ENCODE data around the gene TAF7L.
"Not testable (repeated sequence)": the region's sequence is repeated elsewhere in the genome, so short reads cannot be mapped to it uniquely, and the experiment has no call there.

Gene TAF7L, protein sequence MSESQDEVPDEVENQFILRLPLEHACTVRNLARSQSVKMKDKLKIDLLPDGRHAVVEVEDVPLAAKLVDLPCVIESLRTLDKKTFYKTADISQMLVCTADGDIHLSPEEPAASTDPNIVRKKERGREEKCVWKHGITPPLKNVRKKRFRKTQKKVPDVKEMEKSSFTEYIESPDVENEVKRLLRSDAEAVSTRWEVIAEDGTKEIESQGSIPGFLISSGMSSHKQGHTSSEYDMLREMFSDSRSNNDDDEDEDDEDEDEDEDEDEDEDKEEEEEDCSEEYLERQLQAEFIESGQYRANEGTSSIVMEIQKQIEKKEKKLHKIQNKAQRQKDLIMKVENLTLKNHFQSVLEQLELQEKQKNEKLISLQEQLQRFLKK

DNA sequence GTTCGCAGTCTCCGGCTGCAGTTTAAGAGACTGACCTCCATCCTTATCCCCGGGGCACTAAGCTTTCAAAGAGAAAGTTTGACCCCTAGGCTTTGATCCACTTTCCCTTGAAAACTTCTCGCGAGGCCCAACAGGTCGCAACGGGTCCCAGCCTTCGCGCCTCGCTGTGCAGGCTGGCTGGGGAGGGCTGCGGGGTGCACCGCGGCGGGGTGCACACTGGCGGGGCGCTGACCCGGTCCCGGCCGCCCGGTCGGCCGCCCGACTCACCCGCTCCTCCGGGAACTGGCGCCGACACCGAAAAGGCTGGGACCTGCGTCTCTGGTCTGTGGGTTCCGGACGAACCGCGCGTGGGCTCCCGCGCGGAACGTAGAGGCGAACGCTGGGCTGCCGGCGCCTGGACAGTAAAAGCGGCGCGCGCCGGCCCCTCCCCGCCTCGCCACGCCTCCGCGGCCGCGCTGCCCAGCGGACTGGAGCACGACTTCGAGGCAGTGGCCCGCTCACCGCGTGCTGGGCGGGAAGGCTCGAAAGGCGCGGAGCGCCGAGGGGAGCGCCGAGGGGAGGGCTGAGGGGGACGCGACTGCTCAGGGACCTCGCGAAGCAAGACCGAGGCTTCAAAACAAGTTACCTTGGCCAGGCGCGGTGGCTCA lies at the start of gene TAF7L:
TAF7L (minus strand) TSS at position 378 of the 647 bp plus-strand sequence. CDS start 3,791 bp downstream, outside the sequence.
- DNase-seq, result no peak

DNA sequence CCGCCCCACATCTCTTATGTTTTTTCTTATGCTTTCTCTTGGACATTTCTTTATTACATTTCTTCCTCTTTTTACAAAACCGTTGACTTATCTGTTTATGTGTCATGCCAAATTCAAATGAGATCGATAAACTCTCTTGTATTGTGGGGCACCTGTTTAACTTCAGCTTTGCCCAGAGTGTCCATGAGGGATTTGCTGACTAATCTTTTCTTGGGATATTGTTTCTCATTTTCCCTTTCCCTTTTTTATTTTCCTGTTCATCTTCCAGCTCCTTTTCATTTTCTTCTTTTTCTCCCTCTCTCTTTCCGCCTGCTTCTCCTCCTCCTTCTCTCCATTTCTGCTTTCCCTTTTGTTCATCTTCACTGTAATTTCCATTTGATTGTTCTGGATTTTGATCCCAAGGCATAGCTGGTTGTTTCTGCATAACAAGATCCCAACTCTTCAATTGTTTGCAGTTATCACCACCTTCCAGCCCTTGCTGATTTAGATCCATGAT lies 46.7 kb upstream of the TAF7L start:
- no peak for DNase-seq

GRCh38 chrX:101334310-101334709 lies 43.2 kb upstream of the TAF7L start:
- DNase-seq, result not testable (repeated sequence)

DNA sequence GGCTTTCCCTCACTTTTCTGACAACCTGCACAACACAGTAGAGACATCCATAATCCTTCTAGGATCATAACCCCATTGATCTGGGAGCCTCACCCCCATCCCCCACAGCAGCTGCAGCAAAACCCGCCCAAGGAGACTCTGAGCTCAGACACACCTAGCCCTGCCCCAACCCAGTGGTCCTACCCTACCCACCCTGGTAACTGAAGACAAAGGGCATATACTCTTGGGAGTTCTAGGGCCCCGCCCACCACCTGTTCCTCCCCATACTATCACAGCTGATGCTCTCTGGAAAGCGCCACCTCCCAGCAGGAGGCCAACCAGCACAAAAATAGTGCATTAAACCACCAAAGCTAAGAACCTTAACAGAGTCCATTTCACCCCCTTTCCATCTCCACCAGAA lies 35.5 kb upstream of the TAF7L start:
- DNase-seq, result not testable (repeated sequence)

GRCh38 chrX:101303790-101304189 lies 12.7 kb upstream of the TAF7L start:
- DNase-seq, result no peak

- not testable (repeated sequence) for DNase-seq
These were observed 4.5 kb upstream of the TAF7L start for GRCh38 chrX:101295603-101296002.

DNA sequence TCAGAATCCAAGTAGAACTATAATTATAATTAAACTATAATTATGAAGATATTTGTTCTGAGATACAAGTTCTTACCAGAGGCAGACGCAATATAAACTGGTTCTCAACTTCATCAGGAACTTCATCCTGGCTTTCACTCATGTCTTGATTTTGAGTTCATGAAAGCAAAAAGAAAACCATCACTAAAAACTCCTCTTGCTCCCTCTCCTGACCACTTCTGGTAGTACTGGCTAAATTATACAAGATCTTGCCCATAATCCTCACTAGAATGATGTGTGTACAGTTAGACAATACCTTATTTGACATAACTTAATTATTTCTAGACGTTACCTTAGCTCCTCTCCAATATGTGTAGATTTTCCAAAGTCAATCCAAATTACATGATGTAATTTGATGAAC lies 3.7 kb downstream of the TAF7L start:
- DNase-seq, result peak; percentile 47

DNA sequence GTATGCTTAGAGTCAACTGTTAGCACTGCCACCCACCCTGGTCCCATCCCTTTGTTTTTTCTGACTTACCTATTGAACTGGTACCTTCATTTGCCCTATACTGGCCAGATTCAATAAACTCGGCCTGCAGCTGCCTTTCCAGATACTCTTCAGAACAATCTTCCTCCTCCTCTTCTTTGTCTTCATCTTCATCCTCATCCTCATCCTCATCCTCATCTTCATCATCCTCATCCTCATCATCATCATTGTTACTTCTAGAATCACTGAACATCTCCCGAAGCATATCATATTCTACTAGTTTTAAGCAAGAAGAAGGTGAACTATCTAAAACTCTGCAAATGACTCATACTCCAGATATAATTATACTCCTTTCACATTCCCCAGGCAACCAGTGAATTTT lies 14.9 kb downstream of the TAF7L start:
- DNase-seq, result no peak

- DNase-seq, result no peak
These were observed 16.9 kb downstream of the TAF7L start for GRCh38 chrX:101274198-101274597.

DNA sequence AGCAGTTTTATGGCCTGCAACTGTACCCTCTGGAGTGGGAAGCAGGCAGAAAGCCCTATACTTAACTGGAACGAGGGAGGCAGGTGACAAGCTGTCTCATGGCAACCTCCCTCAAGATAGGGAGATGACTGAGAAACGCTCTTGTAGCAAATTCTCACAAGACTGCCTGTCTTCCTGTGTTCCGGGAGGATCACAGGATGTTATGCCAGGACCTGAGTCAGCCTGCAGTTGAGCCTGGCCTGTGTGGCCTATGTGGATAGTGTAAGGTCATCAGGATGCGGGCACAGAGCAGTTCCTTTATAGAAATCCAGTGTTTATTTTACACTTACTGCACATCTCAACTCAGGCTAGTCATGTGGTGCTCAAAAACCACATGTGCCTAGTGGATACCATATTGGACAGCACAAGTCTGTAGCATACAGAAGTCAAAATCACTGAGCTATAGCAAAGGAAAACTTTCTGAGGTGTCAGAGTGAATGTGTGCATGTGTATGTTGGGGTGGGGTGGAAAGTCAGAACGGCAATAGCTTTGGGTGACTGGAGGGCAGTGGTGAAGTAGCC lies 25.2 kb downstream of the TAF7L start:
- DNase-seq, result no peak

DNA sequence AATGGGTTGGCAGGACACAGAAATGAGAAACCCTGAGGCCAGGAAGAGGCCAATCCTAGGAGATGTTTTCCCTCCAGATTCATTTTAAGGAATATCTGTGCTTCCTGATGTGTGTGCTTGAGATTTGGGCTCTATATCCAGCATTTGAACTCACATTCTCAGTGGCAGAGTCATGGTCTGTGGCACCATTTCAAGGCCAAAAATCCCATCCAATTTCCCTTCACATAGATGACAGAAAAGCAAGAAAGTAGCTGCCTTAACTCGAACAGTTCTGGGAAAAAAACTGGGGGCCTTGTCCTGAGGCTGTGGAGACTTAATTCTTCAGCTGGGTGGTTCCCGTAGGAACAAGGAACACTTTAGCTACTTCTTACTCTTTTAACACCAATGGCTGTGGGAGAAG lies 27.4 kb downstream of the TAF7L start:
- DNase-seq, result no peak

DNA sequence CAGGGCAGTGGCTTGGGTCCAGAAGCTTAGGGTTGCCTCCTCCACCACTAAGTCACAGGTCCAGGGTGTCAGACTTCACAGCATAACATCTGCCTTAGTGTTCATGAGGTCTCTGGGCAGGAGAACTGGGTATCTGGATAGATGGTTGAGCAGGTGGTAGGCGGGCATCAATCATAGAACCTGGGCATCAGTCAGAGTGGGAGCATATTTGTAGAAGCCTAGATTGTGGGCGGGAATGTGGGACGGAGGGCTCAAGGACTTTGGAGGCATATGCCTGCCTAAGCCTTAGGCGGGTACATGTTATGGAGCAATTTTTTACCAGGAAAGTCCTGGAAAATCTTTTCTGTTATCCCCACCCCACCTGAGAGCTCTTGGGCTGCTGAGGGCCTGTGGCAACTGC lies 28.5 kb downstream of the TAF7L start:
- DNase-seq, result no peak

- DNase-seq, result no peak
These were observed 30.7 kb downstream of the TAF7L start for GRCh38 chrX:101260435-101260834.

DNA sequence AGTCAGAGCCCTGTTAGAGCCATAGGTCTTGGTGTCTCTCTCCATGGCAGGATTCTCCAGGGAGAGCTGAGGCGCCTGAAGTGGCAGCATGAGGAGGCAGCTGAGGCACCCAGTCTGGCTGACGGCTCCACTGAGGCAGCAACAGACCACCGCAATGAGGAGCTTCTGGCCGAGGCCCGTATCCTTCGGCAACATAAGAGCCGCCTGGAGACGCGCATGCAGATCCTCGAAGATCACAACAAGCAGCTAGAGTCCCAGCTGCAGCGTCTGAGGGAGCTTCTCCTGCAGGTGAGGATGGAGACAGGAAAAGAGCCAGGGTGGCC lies 32.9 kb downstream of the TAF7L start:
- no peak for DNase-seq

DNA sequence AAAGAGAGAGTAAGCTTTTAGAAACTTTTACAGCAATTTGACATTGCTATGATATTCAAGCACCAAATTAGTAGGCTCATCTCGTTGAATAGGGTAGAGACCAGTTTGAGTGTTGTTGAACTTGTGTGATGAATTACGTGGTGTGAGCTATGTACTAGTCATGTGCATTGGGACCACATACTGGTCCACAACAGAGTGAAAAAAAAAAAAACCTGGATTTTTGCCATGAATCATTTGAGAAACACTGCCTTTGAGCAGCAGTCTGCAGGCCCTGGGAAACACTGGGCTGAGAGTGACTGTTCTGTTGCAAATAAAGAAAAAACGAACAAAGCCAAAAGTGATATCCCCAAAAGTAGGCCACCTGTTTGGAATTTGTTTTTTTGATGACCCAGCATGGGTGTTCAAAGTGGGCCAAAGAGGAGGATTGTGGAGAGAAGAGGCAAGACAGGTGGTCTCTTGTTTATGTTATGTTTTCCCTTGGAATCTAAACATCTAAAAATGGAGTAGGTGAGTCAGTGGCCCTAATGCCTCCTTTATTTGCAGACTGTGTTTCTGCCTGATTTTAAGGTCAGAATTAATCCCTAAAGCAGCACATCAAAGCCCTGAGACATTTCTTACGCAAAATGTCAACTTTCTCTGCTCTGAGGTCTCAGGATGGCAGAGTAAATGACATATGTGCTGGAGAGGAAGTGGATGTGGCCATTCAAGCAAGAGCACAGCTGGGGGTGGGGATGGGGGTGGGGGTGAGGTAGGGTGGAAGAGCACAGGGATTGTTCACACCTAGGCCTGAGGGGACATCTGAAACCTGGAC lies 33.5 kb downstream of the TAF7L start:
- DNase-seq, result peak; percentile 2

DNA sequence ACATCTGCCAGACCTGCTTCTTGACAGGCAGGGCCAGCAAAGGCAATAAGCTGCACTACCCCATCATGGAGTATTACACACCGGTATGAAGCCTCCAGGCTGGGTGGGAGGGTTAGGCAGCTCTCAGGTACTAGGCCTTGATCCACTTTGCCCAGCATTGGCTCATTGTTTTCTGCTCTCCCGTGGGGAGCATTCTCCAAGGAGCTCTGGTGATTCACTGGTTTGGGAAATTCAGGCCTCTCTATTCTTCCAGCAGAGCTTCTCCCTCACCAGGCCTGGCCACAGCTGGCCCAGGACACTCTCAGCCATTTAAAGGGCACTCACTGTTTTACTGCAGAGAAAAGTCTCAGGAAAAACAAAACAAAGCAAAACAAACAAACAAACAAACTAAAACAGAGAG lies 38.5 kb downstream of the TAF7L start:
- no peak for DNase-seq

DNA sequence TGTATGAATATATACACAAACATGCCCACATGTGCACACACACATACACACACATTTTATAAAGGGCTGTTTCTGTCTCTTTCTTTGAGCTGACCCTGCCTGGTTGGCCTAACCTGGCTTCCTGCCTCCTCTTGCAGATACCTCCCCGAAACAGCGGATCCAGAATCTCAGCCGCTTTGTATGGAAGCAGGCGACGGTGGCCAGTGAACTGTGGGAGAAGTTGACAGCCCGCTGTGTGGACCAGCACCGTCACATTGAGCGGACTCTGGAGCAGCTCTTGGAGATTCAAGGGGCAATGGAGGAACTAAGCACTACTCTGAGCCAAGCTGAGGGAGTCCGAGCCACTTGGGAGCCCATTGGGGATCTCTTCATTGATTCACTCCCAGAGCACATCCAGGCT lies 49.6 kb downstream of the TAF7L start:
- no peak for DNase-seq

DNA sequence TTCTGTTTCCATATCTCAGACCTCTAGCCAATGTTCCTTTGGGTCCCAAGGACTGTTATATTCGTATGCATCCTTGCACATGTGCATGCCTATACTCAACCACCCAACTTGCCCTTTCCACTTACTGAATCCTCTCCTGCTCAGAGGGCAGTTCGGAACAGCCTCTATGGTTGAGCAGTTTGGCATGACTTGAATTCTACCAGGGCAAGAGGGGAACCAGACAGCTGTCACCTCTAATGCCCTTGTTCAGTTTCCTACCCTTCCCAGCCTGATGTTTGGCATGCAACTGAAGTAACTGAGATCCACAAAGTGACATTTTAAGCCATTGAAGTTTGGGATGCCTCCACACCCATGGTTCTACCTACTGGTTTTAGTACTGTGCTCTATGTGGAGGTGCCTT lies 54.1 kb downstream of the TAF7L start:
- DNase-seq, result no peak

GRCh38 chrX:101232316-101232715 lies 58.8 kb downstream of the TAF7L start:
- no peak for DNase-seq

GRCh38 chrX:101231080-101231479 lies 60.1 kb downstream of the TAF7L start:
- DNase-seq, result no peak

GRCh38 chrX:101230636-101231035 lies 60.5 kb downstream of the TAF7L start:
- no peak for DNase-seq

DNA sequence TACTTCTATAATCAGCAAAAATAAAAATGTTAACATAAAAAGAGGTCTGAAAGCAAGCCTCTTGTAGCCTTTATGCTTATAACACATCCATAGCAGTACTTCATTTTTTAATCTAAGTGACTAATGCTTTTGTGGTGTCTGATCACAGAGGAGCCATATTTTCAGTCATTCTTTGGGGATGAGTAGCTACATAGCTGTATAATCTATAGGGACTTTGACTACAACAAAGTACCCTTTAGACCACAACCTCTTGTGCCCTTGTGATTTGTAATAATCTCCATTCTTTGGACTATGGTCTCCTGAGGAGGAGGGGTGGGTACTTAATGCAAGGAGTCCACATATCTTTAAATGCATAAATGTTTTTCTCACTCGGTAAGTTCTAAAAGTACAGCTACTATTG lies 62.0 kb downstream of the TAF7L start:
- DNase-seq, result no peak

GRCh38 chrX:101223226-101223625 lies 67.9 kb downstream of the TAF7L start:
- peak; percentile 28 for DNase-seq
